ENCODE data around the gene BIRC7.

The BIRC7 gene

DNA sequence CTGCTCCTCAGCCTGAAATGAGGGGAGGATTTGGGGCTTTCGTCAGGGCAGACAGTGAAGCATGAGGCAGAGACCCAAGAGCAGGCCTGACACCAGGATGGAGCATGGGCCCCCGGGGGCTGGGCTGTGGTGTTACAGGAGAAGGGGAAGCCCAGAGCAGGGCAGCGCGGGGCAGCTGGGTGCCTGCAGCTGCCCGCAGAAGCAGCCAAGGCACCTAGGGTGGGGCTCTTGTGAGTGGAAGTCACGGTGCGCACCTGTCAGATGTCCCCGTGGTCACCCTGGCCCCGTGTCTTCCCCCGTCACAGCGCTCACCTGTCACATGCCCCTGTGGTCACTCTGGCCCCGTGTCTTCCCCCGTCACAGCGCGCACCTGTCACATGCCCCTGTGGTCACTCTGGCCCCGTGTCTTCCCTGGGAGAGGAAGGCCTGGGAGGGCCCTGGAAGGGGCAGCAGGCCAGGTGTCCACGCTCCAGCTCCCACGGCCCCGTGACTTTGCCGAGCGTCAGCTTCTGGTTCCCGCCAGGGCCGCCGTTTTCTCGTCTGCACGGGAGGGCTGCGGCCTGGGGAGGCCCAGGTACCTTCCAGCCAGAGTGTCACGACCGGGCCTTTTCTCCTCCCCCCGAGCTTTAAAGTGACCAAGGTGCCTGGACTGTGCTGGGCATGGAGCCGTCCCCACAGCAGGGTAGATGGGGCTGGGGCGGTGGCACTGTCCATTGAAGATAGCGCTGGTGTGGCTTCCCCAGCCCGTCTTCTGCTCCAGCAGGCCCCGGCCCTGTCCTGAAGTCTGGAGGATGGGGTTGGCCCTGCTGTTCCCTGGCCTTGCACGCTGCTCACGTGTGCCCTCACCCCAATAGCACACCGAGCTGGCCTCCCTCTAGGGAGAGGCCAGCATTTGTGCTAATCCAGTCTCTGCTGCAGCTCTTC, 46.3 kb downstream of the BIRC7 start:
- DNase-seq (ENCODE audit: low spot score) = no peak

GRCh38 chr20:63282946-63283345, 47.2 kb downstream of the BIRC7 start:
- no peak for DNase-seq (ENCODE audit: low spot score)

GRCh38 chr20:63283397-63284082, 47.8 kb downstream of the BIRC7 start:
- DNase-seq (ENCODE audit: low spot score) = no peak

DNA sequence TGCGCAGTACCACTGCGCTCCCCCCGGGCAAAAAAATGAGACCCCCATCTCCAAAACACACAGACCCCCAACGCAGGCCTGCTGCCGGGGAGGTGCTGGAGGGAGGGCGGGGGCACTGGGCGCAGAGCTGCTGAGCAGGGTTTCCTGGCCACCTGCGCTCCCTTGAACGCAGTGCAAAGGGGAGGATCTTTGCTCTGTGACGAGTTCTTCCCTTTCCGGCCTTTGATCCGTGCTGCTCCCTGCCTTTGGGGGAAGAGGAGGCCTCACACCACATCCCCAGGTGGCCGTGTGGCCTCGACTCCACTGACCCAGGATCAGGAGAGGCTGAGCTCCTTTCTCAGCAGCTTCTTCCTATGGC, 48.4 kb downstream of the BIRC7 start:
- DNase-seq (ENCODE audit: low spot score) = no peak

DNA sequence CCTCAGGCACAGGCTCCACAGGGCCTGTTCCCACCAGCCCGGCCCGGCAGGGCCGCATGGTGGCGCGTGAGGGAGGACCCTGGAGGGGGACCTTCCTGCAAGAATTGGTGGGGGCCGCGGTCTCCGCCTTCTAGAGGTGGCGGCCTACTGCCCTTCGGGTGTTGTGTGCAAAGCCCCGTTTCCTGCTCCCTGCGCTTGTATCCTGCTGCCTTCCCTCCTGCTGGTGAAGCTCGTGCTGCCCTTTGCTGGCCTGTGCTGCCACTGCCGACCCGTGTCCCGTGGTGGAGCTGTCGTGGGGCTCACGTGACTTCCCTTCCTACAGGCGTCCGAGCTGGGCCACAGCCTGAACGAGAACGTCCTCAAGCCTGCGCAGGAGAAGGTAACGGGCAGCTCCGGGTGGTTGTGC, 48.8 kb downstream of the BIRC7 start:
- no peak for DNase-seq (ENCODE audit: low spot score)

DNA sequence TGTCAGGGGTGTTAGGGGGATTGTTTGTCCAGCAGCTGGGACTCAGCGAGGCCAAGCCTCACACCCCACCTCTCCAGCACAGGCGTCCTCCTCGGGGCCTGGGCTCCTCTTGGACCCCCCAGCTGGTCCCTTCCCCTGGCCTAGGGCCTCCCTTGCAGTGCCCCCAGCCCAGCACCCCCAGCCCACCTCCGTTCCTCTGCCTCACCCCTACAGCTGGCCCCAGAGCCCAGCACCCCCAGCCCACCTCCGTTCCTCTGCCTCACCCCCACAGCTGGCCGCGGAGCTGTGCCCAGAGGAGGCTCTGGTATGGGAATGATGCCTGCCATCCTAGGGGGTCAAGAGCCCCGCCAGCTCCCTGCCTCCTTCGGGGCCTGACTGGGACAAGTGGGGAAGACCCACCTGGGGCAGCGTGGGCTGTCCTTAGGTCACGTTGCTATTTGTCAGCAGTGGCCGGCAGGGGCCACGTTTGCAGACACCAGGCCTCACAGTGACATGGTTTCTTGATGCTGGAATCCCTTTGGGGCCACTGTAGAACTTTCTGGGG, 49.3 kb downstream of the BIRC7 start:
- no peak for DNase-seq (ENCODE audit: low spot score)

DNA sequence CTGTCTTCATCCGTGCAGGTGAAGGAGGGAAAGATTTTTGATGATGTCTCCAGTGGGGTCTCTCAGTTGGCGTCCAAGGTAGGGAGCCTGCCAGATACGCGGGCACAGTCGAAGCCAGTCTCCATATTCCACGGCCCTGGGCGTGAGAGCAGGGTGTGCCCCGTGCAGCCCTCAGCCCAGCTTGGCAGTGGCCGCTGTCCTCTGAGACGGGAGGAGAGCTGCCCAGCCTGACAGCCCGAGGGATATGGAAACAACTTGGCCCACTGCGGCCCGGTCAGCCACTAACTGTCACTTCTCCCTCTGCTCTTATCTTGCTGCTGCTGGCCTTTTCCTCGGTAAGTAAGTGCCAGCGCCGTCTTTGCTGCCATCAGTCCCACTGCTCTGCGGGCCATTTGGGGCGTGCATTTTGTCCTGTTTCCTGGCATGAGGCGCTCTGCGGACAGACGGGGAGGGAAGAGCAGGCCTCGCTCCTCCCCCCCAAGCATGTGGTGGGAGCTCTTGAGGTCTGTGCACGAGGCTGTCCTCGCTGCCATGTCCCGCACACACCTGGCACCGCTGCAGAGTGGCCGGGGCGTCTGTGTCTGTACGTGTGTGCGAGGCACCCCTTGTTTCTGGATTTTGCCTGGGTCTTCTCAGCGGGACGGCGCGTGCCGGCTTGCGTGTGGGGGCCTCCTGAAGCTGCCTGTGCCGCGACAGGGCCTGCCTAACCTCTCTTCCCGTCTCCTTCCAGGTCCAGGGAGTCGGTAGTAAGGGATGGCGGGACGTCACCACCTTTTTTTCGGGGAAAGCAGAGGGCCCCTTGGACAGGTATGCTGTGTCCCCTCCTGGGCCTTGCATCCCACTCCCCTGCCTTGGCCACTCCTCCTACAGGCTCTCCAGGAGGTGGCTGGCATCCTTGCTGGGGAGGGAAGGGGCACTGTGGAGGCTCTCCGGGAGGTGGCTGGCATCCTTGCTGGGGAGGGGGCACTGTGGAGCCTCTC, 50.2 kb downstream of the BIRC7 start:
- no peak for DNase-seq (ENCODE audit: low spot score)

GRCh38 chr20:63286781-63287696, 51.3 kb downstream of the BIRC7 start:
- DNase-seq (ENCODE audit: low spot score) = no peak

DNA sequence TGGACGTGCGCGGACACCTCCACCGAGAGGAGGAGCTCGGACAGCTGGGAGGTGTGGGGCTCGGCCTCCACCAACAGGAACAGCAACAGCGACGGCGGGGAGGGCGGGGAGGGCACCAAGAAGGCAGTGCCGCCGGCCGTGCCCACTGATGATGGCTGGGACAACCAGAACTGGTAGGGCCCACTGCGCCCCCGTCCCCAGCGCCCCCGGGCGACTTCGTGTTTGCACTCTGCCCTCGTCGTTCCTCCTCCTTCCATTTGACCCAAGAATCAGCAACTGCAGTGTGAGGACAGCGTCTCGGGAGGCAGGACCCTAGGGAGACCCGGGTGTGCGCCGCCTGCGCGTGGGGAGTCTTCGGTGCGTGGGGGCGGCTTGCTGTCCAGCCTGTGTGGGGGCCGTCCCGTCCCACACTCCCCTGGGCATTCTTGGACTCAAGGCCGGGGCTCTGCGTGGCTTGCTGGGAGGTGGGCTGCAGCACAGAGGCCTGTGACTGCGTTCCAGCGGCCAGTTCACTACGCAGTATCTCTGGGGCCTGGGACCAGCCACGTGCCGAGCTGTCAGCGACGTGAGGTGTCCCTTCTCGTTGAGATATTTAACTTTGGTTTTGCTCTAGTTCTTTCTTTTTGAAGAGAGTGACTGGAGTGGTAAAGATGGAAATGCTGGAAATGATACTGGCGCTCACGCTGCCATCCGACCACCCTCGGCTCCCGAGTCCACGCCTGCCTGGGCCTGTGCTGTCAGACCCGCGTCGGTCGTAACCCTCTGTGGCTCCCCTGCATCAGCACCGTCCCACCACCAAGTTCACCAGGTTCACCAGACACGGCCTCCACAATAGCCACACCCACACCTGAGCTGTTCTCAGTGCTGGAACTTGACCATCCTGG, 52.2 kb downstream of the BIRC7 start:
- no peak for DNase-seq (ENCODE audit: low spot score)

DNA sequence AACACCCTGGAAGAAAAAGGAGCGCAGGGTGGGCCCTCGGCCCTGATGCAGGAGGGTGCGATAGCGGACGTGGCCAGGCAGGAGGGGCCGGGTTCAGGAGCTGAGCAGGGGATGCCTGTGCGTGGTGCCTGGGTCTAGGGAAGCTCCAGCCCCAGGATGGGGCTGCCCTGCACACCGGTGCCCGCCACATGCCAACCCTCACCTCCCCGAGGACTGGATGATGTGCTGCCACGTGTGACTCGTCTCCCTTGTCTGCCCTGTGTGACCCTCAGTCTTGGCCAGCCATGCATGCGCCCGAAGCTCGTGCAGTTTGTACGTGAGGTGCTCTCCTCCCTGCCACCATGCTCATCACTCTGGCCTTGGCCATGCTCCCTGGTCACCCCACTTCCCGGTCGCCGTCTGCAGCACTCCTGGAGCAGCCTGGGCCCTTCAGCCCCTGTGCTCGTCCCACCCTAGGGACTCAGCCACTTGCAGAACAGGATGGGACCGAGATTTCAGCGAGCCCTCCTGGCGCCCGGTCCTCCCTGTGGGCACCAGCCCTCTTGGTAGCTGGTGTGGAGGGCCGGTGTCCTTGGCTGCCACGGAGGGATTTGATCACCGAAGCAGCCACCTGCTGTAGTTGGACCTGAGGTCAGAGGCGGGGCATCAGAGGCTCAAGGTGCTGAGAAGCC, 53.0 kb downstream of the BIRC7 start:
- no peak for DNase-seq (ENCODE audit: low spot score)

DNA sequence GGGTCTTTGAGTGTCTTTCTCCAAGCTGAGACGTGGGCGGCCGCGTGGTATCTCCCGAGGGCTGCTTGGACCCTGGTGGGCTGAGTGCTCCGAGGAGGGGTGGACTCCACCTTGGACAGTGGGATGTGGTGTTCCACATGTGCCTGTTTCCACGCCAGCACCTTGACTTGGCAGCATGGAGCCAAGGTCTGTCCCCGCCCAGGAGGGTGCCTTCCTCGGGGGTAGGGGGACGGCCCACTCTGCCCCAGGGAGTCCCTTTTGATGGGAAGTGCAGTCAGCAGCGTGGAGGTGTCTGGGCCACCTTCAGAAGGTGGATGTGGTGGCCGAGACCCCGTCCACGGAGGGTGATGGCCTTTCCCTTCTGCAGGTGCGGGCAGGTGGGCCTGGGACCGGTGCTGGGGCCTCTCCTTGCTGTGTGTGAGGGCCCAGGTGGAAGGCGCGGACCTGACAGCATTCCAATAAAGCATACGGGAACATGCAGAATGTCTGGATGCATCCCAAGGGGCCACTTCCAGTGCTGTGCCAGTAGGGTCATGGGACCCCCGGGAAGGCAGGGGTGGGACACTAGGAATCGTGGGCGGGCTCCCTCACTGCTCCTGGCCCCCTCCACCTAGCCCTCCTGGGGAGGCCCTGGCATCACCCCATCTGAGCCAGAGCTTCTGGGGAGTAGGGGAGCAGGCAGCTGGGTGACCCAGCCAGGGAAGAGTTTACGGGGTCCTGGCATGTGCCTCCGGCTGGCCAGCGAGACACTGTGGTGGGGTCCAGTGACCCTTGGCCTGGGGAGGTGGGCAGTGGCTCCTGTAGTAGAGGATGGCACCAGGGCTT, 53.8 kb downstream of the BIRC7 start:
- no peak for DNase-seq (ENCODE audit: low spot score)
